GM23248 (cell line): ENCODE results near the gene RND1.

Experiments used
- EZH2 ChIP-seq: fragments of 200-600 bp; sonication (generic); IDR thresholded peaks from 2 replicates; pipeline ENCODE4 v1.6.1; 2018; ENCODE audit warnings: antibody characterized with exemption, mild to moderate bottlenecking; ENCODE audit not compliant: insufficient read depth, poor library complexity, severe bottlenecking
- EZH2phosphoT487 ChIP-seq: fragments of 200-600 bp; sonication (generic); IDR thresholded peaks from 2 replicates; pipeline ENCODE4 v1.6.1; 2018; ENCODE audit warnings: antibody characterized with exemption, moderate library complexity, mild to moderate bottlenecking, low read depth; ENCODE audit not compliant: insufficient read depth

- TF ChIP-seq EZH2phosphoT487 (no peak), EZH2 (no peak)
Observed at GRCh38 chr12:48878548-48878947, 12.9 kb upstream of the RND1 start.
